GM21367 (cell line): ENCODE results near the gene DDIAS.
"Not testable (repeated sequence)": the region's sequence is repeated elsewhere in the genome, so short reads cannot be mapped to it uniquely, and the experiment has no call there.

ENCODE experiments used
- ATAC-seq: cut with Tn5 transposase; IDR thresholded peaks from one replicate; pipeline ENCODE4 v1.9.1; 2021; ENCODE audit not compliant: unreplicated experiment

Gene DDIAS, protein sequence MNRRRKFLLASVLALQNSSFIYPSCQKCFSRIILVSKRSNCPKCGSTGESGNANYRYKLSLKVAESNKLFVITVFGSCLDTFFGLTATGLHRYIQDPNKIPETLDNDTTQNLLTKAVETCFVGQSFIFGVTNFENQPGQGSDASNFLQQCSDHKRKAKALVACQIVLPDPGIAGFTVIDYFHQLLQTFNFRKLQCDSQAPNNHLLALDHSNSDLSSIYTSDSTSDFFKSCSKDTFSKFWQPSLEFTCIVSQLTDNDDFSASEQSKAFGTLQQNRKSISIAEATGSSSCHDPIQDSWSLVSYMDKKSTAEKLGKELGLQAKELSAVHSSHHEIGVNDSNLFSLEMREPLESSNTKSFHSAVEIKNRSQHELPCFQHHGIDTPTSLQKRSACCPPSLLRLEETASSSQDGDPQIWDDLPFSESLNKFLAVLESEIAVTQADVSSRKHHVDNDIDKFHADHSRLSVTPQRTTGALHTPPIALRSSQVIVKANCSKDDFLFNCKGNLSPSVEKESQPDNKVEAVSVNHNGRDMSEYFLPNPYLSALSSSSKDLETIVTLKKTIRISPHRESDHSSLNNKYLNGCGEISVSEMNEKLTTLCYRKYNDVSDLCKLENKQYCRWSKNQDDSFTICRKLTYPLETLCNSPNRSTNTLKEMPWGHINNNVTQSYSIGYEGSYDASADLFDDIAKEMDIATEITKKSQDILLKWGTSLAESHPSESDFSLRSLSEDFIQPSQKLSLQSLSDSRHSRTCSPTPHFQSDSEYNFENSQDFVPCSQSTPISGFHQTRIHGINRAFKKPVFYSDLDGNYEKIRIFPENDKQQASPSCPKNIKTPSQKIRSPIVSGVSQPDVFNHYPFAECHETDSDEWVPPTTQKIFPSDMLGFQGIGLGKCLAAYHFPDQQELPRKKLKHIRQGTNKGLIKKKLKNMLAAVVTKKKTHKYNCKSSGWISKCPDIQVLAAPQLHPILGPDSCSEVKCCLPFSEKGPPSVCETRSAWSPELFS

DNA sequence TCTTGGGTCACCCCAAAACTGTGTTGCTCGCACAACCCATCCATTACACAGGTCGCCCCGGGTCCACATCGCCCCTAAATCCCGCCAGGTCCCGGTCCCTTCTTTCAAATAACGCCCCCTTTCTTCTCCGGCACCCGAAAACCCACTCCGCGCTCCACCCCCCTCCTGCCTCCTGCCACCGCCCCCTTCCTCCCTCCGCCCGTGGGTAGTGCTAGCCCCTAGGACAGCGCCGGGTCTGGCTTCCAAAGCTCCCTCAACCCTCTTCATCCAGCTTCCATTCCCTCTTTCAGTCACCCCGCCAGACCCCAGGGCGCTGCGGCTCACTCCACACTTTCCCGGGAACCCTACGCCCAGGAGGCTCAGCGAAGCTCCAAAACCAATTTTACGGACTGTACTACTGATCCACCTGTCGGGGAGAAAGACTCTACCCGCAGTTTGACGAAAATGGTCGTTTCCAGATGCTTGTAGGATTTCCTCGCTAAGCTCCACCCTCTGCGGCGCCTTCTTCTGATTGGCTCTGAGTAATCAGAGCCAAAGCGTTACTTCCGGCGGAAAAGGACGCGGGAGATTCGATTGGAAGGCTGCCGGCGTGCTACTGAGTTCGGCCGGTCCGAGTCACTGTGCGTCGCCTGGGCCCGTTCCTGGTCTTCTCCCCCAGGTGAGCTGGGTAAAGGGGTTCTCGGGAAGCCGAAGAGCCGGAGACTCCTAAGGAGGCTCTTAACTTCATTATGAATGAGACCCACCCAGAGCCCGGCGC is at the start of gene DDIAS:
Gene DDIAS, plus strand, starts transcription at position 572 of the 757 bp plus-strand sequence. CDS start 13,003 bp downstream, outside the sequence.
- peak; percentile 67 for ATAC-seq

DNA sequence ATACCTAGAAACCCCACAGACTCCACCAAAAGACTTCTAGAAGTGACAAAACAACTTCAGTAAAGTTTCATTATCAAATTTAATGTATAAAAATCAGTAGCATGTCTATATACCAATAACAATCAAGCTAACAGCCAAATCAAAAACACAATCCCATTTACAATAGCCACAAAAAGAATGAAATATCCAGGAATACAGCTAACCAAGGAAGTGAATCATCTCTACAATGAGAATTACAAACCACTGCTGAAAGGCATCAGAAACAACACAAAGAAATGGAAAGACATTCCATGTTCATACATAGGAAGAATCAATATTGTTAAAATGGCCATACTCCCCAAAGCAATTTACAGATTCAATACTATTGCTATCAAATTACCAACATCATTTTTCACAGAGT is 47.3 kb upstream of the DDIAS start:
- no peak for ATAC-seq

DNA sequence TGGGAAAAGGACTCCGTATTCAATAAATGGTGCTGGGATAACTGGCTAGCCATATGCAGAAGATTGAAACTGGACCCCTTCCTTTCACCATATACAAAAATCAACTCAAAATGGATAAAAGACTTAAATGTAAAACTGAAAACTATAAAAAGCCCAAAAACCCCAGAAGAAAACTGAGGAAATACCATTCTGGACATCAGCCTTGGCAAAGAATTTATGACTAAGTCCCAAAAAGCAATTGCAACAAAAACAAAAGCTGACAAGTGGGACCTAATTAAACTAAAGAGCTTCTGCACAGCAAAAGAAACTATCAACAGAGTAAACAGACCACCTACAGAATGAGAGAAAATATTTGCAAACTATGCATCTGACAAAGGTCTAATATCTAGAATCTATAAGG is 46.6 kb upstream of the DDIAS start:
- ATAC-seq = not testable (repeated sequence)

DNA sequence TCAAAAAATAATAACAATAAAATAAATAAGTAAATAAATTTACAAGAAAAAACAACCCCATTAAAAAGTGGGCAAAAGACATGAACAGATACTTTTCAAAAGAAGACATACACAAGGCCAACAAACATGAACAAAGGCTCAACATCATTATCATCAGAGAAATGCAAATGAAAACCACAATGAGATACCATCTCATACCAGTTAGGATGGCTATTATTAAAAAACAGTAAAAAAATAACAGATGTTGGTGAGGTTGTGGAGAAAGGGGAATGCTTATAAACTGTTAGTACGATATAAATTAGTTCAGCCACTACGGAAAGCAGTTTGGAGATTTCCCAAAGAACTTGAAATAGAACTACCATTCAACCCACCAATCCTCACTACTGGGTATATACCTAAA is 45.9 kb upstream of the DDIAS start:
- no peak for ATAC-seq

DNA sequence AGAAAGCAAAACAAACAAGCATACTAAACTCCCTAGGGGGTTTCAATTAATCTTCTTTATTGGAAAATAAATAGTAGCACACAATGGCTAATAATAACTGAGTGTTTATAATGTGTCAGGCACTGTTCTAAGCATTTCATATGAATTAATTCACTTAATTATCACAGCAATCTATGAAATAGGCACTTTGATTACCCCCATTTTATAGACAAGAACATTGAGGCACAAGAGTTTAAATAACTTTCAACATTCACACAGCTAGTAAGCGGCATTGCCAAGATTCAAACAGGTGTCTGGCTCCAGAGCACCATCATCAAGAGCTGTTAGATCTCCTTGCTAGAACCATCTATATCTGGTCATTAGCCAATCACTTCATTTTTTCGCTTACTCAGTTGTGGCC is 44.4 kb upstream of the DDIAS start:
- ATAC-seq = no peak

DNA sequence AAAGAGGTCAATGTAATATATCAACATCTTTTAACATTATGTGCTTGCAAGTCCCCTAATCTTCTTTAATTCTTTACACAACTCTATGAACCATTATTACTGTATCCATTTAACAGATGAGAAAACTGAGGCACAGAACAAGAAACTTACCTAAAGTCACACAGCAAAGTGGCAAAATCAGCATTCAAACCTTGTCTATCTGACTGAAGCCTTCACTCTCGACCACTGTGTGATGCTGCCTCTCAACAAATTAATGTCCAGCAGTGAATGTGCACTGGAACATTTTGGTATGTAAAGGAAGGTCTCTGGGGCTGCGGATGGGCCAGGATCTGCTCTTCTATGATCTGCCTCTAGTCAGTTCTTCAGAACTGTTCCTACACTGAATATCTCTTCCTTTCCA is 43.4 kb upstream of the DDIAS start:
- no peak for ATAC-seq

DNA sequence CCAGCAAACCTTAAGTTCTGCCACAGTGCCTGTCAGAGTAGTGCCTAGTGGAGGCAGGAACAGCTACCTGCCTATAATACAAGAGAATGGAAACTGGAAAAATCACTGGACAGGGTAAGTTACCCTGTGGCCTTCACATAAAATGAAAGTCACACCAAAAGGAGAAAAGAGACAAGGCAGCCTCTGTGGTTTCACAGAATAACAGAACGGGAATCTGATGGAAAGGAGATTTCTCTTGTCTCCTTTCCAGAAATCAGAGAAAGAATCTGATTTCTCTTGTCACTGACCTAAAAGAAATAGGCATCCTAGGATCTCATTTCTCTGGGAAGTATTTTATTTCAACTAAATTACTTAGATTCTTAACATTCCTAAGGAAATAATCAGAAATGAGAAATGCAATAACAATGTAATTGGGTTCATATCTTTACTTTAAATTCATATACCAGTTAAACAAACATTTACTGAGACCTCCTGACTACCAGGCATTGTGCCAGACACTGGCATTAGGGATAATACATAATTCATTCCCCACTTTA is 42.9 kb upstream of the DDIAS start:
- no peak for ATAC-seq

DNA sequence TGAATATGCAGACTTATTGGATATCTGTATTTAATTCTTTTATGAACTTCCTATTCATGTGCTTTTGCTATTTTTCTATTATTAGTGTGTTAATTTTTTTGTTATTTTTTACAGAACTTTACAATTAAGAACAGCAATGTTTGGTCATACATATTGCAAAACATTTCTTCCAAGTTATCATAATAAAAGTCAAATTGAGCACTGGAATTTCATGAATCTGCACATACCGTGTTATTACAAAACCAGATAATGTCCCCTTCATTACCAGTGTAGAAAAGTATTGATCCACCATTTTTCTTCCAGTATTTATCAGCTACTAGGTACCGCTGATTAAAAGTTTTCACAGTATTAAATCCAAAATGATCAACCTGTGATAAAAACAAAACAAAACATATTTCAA is 41.8 kb upstream of the DDIAS start:
- no peak for ATAC-seq

DNA sequence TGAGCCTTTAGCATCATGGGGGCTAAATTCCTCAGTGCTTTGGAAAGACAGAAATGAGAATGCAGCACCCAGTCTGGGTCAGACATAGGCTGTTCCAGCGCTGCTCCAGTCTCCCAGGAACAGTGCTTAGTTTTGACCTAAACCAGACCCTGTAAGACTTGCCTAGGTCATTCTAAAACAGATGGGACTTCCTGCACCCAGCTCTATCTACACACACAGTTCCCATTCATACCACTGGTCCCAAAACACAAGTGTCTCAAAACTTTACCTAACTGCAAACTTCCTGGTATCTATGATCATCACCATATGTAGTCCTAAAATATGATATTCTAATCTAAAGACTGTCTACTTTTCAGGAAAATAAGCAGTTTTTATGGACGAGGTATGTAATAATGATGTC is 39.2 kb upstream of the DDIAS start:
- no peak for ATAC-seq

DNA sequence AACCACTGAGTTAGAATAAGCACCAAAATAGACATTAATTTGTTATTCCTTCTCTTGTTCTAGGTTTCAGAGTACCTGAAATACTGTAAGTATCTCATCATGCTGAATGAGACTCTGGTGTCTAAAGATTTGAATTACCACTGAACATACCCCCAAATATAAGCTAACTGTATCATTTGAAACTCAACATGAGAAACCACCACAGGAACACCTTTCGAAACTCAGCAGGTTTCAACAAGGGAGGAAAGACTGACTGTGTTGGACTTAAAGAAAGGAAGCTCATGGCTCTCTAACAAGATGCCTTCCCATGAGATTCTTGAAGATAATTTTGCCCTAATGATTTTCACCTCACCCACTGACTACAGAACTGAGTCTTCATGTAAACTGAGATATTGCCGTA is 38.3 kb upstream of the DDIAS start:
- no peak for ATAC-seq

DNA sequence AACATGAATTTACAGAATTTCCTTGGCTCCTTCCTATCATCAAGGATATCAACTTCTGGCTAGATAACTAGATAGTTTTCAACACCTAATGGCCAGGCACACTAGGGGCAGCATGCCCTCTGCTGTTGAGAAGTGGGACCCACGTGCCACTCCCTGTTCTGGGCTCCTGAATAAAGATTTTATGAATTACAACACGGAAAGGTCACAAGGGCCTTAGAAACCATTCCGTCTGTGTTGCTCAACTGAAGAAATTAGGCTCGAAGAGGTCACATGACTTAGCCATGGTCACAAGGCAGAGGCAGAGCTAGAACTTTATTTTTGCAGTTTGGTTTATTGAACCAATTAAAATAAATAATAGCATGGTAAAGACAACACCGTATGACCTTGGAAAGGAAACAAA is 37.3 kb upstream of the DDIAS start:
- ATAC-seq = no peak

DNA sequence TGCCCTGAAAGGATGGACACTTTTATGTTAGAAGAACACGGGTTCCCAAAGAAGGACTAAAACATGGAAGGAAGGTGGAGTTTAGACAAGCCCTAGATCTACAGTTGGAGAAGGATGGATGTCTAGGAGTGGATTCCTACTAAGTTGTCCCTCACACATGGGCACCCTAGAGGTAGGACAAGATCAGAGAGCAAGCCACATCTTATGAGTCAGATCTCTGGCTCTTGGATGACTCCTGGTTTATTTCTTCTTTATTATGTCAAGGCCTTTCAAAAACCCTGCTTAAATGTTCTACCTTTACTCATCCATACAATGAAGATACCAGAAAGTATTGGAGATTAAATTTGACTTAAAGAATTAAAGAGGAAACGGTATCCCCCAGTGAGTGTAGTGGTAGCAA is 35.7 kb upstream of the DDIAS start:
- ATAC-seq = no peak

DNA sequence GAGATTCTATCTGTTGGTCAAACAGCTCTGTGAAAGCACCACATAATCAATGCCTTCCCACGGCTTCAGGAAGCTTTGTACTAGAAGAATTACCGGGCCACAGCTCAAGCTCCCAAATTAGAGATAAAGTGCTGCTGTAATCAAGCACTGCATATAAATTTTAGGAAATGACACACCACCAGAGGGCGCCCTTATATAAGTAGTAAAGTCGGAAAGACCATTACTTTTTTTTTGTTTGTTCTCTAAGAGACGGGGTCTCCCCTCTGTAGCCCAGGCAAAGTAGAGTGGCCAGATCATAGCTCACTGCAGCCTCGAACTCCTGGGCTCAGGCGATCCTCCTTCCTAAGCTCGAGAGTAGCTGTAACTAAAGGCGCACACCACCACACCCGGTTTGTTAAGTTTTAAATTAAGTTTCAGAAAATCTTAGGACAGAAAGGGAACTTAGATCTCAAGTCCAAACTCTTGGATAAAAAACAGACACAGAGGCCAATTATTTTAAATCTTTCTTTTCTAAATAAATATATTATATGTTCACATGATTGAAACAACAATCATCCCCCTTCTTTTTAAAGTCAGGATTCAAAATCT is 33.9 kb upstream of the DDIAS start:
- no peak for ATAC-seq

DNA sequence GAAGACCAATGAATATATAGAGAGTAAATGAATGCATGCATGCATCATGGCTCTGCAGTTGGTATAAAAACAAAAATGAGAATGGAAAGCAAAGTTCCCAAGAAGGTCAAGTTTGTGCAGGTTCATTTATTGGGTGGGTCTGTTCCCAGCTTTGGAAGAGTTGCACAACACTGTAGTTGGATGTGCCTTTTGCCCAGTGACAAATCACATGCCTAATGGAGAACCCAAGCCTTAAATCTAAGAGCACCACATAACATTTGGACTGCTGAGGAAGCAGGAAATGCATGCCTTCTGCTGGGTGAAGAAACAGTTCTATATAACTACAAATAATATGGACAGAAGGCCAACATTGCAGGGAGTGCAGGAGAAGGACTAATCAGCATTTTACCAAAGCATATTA is 31.9 kb upstream of the DDIAS start:
- no peak for ATAC-seq

DNA sequence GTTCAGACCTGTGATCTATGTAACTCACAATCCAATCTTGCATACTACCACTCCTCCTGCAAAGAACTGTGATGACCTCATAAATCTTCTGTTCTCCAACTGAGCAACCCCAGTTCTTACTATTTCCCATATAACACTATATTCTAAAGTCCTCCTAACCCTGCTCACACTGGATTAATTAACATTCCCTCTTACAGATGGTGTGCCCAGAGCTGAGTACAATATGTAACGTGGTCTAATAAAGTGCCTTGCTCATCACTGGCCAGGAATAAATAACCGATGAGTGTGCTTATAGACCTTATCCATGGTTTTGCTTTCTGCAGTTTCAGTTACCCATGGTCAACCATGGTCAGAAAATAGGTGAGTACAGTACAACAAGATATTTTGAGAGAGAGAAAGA is 29.9 kb upstream of the DDIAS start:
- ATAC-seq = no peak

DNA sequence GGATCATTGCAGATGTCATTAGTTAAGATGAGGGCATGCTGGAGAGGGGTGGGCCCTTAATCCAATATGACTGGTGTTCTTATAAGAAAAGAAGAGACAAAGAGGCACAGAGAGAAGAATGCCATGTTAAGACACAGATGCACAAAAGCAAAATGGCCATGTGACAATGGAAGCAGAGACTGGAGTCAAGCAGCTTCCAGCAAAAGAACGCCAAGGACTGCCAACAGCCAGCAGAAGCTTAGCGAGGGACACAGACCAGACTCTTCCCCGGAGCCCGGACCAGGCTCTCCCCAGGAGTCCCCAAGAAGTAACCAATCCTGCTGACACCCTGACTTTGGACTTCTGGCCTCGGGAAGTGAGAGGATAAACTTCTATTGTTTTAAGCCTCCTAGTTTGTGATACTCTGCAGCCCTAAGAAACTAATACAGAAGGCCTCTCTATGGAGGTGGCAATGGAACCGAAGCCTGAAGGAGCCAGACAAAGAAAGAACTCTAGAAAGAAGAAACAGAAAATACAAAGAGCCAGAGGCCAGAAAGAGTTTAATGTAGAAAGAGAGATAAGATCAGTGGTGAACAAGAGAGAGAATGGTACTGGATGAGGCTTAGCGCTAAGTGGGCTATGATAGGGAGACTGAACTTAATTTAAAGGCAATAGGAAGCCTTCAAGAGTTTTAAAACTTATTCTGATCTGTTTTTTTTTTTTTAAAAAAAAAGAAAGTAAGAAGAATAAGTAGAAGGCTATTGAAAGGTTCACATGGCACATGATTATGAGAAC is 29.0 kb upstream of the DDIAS start:
- ATAC-seq = no peak

DNA sequence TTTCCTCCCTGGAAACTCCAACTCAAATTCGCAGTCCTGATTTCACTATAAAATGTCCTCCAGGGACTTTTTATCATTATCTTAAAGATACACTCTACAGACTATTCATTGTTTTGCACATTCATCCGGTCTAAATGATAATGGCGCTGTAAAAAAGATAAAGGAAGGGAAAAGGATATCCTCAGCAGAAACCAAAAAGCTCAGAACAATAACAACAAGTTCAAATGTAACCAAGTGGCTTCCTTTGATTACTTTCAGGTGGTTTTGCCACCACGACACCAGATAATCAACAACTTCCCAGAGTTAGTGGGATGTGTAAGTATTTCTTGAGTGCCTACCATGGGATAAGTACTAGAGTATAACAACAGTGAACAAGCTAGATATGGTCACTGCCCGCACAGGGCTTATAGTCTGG is 27.6 kb upstream of the DDIAS start:
- ATAC-seq = no peak

DNA sequence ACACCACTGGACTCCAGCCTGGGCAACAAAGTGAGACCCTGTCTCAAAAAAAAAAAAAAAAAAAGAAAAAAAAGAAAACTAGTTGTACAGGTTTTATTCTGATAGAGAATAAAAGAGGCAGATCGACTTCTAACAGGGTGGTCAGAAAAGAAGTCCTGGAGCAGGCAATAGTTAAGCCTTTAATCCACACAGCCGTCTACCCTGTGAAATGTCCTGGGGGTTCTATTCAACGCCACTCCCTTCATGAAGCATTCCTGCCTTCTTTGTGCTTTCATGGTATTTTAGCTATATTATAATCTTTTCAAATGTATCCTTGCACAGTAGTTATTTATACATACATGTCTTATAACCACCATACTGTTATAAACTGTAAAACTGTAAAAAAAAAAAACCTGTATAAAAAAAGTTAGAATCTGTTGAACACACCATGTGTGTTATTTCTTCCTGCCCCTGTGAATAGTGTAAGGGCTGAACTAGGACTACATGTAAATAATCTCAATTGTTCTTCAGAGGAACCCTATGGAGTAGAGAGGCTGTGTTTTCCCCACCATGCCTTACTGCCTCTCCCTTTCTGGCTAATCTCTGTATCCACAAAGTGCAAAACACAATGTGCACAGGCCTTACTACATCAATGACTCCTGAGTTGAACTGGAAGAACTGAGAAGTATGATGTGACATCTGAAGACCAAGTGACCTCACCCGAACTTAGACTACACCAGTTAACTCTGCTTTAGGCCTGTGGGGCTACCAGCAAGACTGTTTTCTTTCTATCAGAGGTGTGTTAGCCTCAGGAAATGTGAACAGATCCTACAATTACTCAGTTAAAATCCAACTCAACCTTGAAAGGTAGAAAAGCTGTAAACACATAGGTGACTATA is 26.7 kb upstream of the DDIAS start:
- ATAC-seq = no peak

DNA sequence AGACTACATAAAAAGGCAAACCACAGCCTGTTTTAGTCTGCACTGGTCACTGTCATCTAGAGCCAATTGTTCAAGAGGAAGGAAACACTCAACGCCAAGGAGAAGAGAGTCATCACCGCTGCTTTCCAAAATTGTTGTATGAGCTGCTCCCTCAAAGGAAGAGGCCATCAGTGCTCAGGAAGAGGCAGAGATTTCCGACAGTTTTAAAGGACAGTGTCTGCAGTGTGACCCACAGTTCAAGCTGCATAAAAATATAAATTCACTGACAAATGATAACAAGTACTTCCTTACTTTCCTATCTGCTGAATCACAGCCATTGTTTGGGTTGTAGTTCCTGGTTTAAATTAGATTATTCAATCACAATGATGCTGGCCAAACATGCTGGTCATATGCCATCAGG is 17.7 kb upstream of the DDIAS start:
- ATAC-seq = no peak
